GM18526 (cell line): Measurements from ENCODE around the gene GALNT9.

ENCODE experiments used
- POLR2A ChIP-seq: IDR thresholded peaks from 3 replicates; pipeline ENCODE4 v1.6.1; 2011; ENCODE audit not compliant: insufficient read length; ENCODE audit errors: extremely low read depth

GALNT9 gene

GRCh38 chr12:132329036-132329719 lies at the start of gene GALNT9:
GALNT9 (minus strand) TSS chr12:132329589; CDS start chr12:132329203, 386 bp downstream.
- no peak for TF ChIP-seq POLR2A

DNA sequence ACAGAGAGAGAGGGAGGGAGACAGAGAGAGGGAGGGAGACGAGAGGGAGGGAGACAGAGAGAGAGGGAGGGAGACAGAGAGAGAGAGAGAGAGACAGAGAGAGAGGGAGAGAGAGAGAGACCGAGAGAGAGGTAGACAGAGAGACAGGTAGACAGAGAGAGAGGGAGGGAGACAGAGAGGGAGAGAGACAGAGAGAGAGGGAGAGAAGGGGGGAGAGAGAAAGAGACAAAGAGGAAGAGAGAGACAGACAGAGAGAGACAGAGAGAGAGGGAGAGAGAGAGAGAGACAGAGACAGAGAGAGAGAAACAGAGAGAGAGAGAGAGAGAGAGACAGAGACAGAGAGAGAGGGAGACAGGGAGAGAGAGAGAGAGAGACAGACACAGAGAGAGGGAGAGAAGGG lies 47.8 kb upstream of the GALNT9 start:
- no peak for TF ChIP-seq POLR2A

DNA sequence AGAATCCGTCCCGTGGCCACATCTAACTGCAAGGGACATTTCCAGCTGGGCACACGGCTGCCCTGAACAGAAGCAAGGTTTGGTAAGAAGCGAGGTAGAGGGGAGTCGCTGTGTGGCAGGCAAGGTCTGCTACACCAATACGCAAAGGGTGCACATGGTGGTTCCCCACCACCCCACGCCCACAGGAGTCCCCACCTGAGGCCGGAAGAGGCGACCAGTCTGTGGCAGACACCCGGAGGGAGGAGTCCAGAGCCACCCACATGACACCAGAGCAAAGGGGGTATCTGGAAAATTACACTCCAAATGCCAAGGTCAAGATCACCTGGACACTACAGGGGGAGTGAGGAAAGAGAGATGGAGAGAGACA lies 47.1 kb upstream of the GALNT9 start:
- no peak for TF ChIP-seq POLR2A

DNA sequence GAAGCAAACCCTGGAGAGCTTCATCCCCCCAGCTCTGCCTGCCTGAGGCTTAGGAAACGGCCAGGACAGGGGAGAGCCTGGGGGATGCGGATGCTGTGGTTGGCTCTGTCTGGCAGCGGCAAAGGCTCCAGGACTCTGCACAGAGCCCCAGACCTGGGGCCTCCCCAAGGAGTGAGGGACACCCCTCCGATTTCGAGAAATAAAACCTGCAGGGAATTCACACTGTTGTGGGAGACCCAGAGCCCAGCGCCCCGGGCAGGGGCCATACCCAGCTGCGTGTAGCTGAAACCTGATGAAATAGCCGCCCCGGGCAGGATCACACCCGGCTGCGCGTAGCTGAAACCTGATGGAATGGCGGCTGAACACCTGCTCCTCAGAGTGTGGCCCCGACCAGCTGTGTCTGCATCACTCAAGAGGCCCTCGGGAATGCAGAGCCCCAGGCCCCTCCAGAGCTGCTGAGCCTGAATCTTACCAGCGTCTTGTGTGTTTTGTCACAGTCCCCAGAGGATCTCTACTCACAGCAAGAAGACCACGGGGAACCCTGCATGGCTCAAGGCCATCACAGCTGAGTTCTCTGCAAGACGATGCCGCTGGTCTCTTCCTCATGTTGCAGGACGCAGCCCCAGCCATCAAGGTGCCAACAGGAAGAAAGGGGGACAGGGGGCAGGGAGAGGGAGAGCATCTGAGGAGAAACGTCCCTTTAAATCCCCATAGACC lies 46.5 kb upstream of the GALNT9 start:
- no peak for TF ChIP-seq POLR2A

DNA sequence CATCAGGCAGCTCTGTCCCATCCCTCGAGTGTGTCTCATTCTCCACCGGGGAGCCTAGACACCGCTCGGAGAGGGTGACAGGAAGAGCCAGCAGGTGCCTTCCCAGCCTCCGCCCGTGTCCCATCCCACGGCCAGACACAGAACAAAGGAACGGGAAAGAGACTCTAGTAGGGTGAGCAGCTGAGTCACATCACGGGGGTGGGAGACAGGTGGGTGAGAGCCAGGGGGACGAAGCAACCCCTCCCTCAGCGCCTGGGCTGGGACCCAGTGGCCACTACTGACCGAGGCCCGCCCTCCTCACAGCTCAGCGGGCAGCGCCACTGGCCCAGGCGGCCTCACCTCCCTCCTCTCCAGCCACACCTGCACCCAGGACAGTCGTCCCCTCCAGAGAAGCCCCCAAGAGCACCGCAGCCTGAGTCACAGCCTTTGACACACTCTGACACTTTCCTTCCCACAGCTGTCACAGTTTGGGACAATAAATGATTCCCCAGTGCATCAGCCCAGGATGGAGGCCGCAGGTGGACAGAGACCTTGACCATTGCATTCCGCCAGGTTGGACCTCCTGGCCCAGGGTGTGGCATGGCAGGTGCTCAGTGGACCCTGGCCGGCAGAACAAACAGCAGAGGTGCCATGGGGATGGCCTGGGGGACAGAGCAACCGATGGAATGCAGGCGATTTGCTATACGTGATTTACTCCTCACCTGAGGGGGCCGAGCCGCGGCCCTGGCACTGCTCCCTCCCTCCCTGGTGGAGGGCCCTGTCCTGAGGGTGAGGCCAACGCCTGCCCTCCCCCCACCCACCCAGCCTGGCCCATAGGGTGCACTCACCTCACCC lies 45.4 kb upstream of the GALNT9 start:
- TF ChIP-seq POLR2A = no peak

GRCh38 chr12:132373901-132374611 lies 44.7 kb upstream of the GALNT9 start:
- TF ChIP-seq POLR2A = no peak

- no peak for TF ChIP-seq POLR2A
These were observed 38.5 kb upstream of the GALNT9 start for GRCh38 chr12:132367852-132368251.

DNA sequence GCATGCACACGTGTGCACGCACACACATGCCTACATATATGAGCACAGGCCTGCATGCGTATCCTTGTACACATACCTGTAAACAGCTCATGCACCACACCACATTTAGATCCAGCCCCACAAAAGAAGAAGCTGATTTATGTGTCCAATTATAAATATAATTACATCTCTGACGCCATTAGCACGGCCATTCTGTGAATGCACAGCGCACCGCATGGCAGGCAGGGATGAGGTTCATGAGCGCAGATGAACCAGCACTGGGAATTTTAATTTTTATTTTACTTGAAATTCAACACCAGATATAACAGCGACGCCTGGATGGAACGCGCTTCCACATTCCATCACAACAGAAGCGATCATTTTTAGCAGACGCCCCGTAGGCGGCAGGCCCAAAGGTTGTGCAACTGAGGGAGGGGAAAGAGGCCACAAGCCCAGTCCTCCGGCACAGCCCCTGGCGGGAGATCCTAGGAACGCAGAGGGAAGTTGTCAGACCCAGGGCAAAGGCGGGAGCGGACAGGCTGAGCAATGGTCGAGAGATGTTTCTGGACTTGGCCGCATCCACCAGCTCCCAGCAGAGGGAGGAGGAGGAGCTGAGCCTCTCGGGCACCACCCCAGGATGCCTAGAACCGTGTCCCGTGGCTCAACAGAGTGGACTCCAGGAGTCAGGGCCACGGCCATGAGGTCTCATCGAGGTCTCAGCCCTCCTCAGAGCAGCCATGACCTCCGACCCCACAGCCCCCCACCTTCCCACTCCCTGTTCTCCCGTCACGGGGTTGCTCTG lies 37.9 kb upstream of the GALNT9 start:
- no peak for TF ChIP-seq POLR2A

DNA sequence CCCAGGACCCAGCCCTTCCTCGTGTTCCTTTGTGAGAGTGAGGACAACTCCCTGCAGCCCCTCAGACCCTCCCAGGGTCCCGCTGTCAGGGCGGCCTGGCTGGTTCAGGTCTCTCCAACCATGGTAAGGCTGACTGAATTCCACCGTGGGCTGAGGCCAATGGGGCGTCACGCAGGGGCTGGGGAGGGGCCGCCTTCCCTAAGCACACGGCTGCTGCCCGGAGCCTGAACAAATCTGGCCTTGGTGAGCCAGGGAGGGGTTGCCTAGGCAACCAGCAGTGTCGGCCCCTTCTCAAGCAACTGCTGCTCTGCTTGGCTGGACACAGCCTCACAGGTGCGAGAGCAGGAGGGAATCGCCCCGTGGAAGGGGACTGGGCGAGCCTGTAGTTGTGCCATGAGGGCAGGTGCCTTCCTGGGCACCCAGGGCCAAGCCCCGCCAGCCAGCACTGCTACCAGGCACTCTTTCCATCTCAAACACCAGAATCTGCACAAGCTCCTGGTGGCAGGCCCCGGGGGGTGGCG lies 37.0 kb upstream of the GALNT9 start:
- TF ChIP-seq POLR2A = no peak

DNA sequence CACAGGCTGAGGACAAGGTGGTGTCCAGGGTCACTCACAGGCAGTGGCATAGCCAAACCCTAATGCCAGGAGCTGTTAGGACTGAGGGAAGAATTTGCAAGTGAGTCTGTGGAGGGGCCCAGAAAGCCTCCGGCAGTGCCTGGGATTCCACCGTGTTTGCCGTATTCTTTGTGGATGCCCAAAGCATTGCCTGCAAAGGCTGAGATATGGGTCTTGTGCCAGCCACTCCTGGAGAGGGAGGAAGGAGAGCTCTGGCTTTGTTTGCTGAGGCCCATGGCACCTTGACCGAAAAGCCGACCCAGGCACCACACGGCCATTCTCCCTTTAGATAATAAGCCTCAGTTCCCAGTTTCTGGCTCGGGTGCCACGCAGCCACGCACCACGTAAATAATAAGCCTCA lies 35.8 kb upstream of the GALNT9 start:
- no peak for TF ChIP-seq POLR2A

GRCh38 chr12:132364348-132364902 lies 35.0 kb upstream of the GALNT9 start:
- TF ChIP-seq POLR2A = no peak

GRCh38 chr12:132363661-132364347 lies 34.4 kb upstream of the GALNT9 start:
- no peak for TF ChIP-seq POLR2A

DNA sequence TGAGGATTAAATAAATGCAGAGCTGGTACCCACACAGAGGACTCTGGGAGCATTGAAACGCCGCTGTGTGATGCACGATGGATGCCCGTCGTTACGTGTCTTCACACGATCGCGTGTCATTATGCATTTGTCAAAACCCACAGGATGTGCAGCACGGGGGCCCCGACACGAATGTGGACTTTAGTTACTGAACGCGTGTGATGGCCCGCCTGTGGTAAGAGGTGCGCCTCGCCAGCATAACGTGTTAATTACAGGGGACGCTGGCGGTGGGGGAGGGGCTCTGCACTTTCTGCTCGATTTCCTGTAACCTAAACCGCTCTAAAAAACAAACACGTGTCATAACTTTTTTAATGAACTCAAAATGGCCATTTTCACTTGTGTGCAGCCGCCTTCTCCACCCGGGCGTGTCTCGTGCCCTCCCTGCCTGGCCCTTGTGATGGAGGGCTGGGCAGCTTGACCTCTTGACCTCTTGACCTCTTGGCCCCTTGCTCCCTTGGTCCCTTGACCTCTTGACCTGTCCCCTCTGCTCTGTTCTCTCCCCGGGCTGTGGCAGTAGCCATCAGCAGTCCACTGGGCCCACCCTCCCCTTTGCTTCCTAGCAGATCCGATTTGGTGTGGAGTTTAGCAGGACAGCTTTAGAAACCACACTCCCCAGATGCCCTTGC lies 33.7 kb upstream of the GALNT9 start:
- TF ChIP-seq POLR2A = no peak
